ENCODE results near the gene BTBD2.

BTBD2 gene

DNA sequence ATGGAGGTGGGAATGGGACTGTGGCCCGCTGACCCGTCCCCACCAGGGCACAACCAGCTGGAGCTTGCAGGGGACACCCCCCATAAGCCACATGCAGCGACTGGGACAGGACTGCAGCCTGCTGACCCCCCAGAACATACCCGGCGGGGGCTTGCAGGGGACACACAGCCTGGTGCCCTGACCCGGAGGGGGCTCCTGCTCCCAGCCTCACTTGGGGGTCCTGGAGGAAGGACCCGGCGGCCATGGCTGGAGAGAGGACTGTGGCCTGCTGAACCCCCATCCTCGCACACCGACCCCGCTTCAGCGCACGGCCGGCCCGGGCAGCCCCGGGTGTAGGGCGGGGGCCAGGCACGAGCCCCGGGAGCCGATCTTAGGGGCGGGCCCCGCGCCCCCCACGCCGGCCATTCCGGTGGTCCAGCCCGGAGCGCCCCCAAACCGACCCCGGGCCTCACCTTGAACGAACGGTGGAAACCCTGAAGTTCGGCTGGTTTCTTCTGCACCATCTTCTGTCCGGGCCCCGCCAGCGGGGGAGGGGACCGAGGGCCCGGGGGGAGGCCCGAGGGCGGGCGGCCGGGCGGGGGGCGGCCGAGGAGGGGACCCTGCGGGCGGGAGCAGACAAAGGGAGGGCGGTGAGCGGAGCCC, 35.0 kb upstream of the BTBD2 start:
- H3K9ac ChIP-seq, result peak overlapping the region; percentile 87
- H3K36me3 ChIP-seq (ENCODE audit: control insufficient read depth, insufficient read depth, low read length), result no peaks in the 10 kb centered on the region
- H3K27ac ChIP-seq, result peak overlapping the region; percentile 74
- H2AFZ ChIP-seq, result no peak overlapping the region
- no peaks in the 10 kb centered on the region for H3K9me3 ChIP-seq (ENCODE audit: control insufficient read depth, low read length)
- peak overlapping the region; percentile 99 for H3K4me2 ChIP-seq (ENCODE audit: low read length)
- H3K4me1 ChIP-seq, result peaks cover 26% of the 10 kb centered on the region
- peaks cover 38% of the 10 kb centered on the region for H3K79me2 ChIP-seq
- no peaks in the 10 kb centered on the region for H3K27me3 ChIP-seq (ENCODE audit: control insufficient read depth, insufficient read depth, low read length)
- TF ChIP-seq CTCF (IDR thresholded peaks at IDR 0.05), result no peak
- H3K4me3 ChIP-seq (ENCODE audit: low read depth, low read length), result peak overlapping the region; percentile 91

- no peaks in the 10 kb centered on the region for H3K9me3 ChIP-seq (ENCODE audit: control insufficient read depth, low read length)
- peaks cover 36% of the 10 kb centered on the region for H3K79me2 ChIP-seq
- peaks cover 24% of the 10 kb centered on the region for H3K4me1 ChIP-seq
- H2AFZ ChIP-seq, result no peak overlapping the region
- peak overlapping the region; percentile 87 for H3K9ac ChIP-seq
- no peaks in the 10 kb centered on the region for H3K27me3 ChIP-seq (ENCODE audit: control insufficient read depth, insufficient read depth, low read length)
- peak overlapping the region; percentile 99 for H3K4me2 ChIP-seq (ENCODE audit: low read length)
- no peak for TF ChIP-seq CTCF (IDR thresholded peaks at IDR 0.05)
- H3K27ac ChIP-seq, result peak overlapping the region; percentile 74
- H3K36me3 ChIP-seq (ENCODE audit: control insufficient read depth, insufficient read depth, low read length), result no peaks in the 10 kb centered on the region
- peak overlapping the region; percentile 91 for H3K4me3 ChIP-seq (ENCODE audit: low read depth, low read length)
Measured at GRCh38 chr19:2049741-2050348, 34.3 kb upstream of the BTBD2 start.

DNA sequence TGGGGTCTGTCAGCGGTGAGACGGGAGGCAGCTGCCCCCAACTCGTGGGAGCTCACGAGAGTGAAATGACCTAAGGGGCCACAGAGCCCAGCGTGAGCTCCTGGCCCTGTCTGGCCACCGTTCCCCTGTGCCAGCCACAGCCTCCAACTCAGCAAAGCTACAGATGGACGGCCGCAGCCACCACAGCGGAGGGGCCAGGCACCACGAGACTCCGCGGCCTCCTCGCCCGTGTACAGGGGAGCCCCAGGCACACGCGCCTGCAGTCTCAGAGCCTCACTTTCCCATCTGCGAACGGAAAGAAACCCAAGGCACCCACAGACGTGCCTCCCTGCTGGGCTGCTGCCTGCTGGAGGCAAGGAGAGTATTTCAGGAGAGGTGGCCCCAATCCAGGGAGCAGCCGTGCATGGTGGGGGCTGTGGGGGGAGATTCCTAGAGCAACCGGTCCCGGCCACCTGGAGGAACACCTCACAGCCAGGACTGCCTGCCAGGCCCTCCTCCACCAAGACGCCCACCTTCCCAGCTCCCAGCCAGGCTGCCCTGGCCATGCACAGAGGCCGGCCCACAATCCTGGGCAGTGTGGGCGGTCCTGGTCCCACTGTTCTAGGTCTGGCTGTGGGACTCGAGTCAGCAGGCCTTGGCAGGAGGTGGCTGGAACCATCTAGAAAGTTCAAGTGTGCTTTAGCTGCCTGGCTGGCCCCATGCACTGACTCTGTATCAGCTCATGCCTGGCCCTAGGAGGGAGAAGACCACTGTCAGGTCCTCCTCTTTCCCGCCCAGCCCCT, 33.6 kb upstream of the BTBD2 start:
- Histone ChIP-seq H3K79me2 (peaks cover 36% of the 10 kb centered on the region), H3K4me2 (ENCODE audit: low read length) (peak overlapping the region; percentile 99), H3K4me3 (ENCODE audit: low read depth, low read length) (peak overlapping the region; percentile 91), H3K9me3 (ENCODE audit: control insufficient read depth, low read length) (no peaks in the 10 kb centered on the region), H3K27ac (peak overlapping the region; percentile 74), H2AFZ (no peak overlapping the region), H3K9ac (peak overlapping the region; percentile 14), H3K36me3 (ENCODE audit: control insufficient read depth, insufficient read depth, low read length) (no peaks in the 10 kb centered on the region), H3K4me1 (peaks cover 24% of the 10 kb centered on the region), H3K27me3 (ENCODE audit: control insufficient read depth, insufficient read depth, low read length) (no peaks in the 10 kb centered on the region)
- no peak for TF ChIP-seq CTCF (IDR thresholded peaks at IDR 0.05)

GRCh38 chr19:2048104-2048958, 32.8 kb upstream of the BTBD2 start:
- no peak overlapping the region for H3K9ac ChIP-seq

More at GRCh38 chr19:2048104-2048958, 32.8 kb upstream of the BTBD2 start:
- Histone ChIP-seq H2AFZ (no peak overlapping the region), H3K9me3 (ENCODE audit: control insufficient read depth, low read length) (no peaks in the 10 kb centered on the region), H3K27ac (peak overlapping the region; percentile 74), H3K36me3 (ENCODE audit: control insufficient read depth, insufficient read depth, low read length) (no peaks in the 10 kb centered on the region), H3K4me3 (ENCODE audit: low read depth, low read length) (peak overlapping the region; percentile 91), H3K4me2 (ENCODE audit: low read length) (peak overlapping the region; percentile 99), H3K4me1 (peaks cover 26% of the 10 kb centered on the region), H3K79me2 (peaks cover 36% of the 10 kb centered on the region), H3K27me3 (ENCODE audit: control insufficient read depth, insufficient read depth, low read length) (no peaks in the 10 kb centered on the region)
- TF ChIP-seq CTCF (IDR thresholded peaks at IDR 0.05), result no peak
